ENCODE results near the gene ACTR6.

ACTR6 gene

DNA sequence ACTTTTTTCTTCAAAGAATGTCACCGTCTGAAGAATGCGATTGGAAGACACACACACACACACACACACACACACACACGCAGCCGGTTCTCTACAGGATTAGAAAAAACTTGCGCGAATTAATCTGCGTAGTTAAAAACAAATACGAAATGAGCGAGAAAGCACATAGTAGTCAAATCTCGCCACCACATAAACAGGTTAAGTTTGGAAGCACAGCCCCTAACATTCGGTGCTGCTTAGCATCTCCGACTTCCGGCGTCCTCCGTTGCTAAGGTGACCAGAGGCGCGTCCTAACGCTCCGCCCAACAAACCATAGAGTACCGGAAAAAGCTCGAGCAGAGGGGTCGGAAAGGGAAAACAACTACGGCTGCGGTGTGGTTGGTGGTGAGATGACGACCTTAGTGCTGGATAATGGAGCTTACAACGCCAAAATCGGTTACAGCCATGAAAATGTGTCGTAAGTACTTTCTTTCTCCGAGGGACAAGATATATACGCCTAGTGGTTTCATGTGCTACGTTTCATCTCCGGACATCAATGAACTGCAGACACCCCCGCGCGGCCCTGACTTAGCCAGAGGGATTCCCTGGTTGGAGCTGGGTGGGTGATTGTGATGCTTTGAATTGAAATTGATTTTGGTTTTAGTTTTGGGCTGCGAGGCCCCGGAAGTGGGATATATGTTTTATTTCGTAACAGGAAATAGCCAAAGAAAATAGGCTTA, at the start of gene ACTR6:
TSS of gene ACTR6 (plus strand) at position 353 of the 719 bp plus-strand sequence. CDS start at position 390, 37 bp downstream.
- Histone ChIP-seq H3K4me3 (ENCODE audit: low read depth, low read length) (peak within 1 kb of the TSS; percentile 84), H3K27ac (peak within 1 kb of the TSS; percentile 66), H3K9me3 (ENCODE audit: control insufficient read depth, low read length) (no peaks in the 10 kb centered on the region), H3K79me2 (peaks cover 21% of the 10 kb centered on the region), H2AFZ (peak within 1 kb of the TSS; percentile 80), H3K4me2 (ENCODE audit: low read length) (peak within 1 kb of the TSS; percentile 72), H3K27me3 (ENCODE audit: control insufficient read depth, insufficient read depth, low read length) (no peaks in the 10 kb centered on the region), H3K36me3 (ENCODE audit: control insufficient read depth, insufficient read depth, low read length) (no peaks in the 10 kb centered on the region), H3K9ac (peak within 1 kb of the TSS; percentile 40), H3K4me1 (peaks cover 4% of the 10 kb centered on the region)
- TF ChIP-seq CTCF (IDR thresholded peaks at IDR 0.05) = no peak

- Histone ChIP-seq H3K36me3 (ENCODE audit: control insufficient read depth, insufficient read depth, low read length) (no peaks in the 10 kb centered on the region), H3K27me3 (ENCODE audit: control insufficient read depth, insufficient read depth, low read length) (no peaks in the 10 kb centered on the region), H3K79me2 (no peaks in the 10 kb centered on the region), H3K4me3 (ENCODE audit: low read depth, low read length) (no peak overlapping the region), H3K9me3 (ENCODE audit: control insufficient read depth, low read length) (no peaks in the 10 kb centered on the region), H3K9ac (no peak overlapping the region), H3K4me1 (no peaks in the 10 kb centered on the region), H3K4me2 (ENCODE audit: low read length) (no peak overlapping the region), H2AFZ (no peak overlapping the region), H3K27ac (no peak overlapping the region)
- no peak for TF ChIP-seq CTCF (IDR thresholded peaks at IDR 0.05)
Observed at GRCh38 chr12:100151769-100152168, 48.8 kb upstream of the ACTR6 start.

DNA sequence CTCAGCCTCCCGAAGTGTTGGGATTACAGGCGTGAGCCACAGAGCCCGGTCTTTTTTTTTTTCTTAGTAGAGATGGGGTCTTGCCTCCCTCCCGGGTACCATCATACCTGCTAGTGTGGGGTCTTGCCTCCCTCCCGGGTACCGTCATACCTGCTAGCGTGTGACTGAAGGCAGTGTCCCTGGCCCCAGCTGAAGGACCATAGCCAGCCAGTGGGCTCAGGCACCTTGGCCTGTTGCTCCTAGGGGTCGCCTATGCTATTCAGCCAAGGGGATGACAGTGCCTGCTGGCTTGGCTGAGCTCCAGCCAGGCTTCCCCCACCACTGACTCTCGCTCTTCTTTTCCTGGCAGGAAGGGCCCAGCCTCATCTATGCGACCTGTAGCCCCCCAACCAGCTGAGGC, 47.5 kb upstream of the ACTR6 start:
- Histone ChIP-seq H3K36me3 (ENCODE audit: control insufficient read depth, insufficient read depth, low read length) (no peaks in the 10 kb centered on the region), H3K4me1 (no peaks in the 10 kb centered on the region), H3K27ac (no peak overlapping the region), H3K4me2 (ENCODE audit: low read length) (no peak overlapping the region), H3K9me3 (ENCODE audit: control insufficient read depth, low read length) (no peaks in the 10 kb centered on the region), H3K79me2 (no peaks in the 10 kb centered on the region), H3K9ac (no peak overlapping the region), H2AFZ (no peak overlapping the region), H3K27me3 (ENCODE audit: control insufficient read depth, insufficient read depth, low read length) (no peaks in the 10 kb centered on the region), H3K4me3 (ENCODE audit: low read depth, low read length) (no peak overlapping the region)
- no peak for TF ChIP-seq CTCF (IDR thresholded peaks at IDR 0.05)

- Histone ChIP-seq H3K4me2 (ENCODE audit: low read length) (no peak overlapping the region), H3K9me3 (ENCODE audit: control insufficient read depth, low read length) (no peaks in the 10 kb centered on the region), H3K27ac (no peak overlapping the region), H3K27me3 (ENCODE audit: control insufficient read depth, insufficient read depth, low read length) (no peaks in the 10 kb centered on the region), H3K4me1 (no peaks in the 10 kb centered on the region), H3K36me3 (ENCODE audit: control insufficient read depth, insufficient read depth, low read length) (no peaks in the 10 kb centered on the region), H2AFZ (no peak overlapping the region), H3K79me2 (no peaks in the 10 kb centered on the region), H3K4me3 (ENCODE audit: low read depth, low read length) (no peak overlapping the region), H3K9ac (no peak overlapping the region)
- TF ChIP-seq CTCF (IDR thresholded peaks at IDR 0.05) = peak; percentile 78
Observed at GRCh38 chr12:100154474-100155247, 46.0 kb upstream of the ACTR6 start.
